PC-9 (cell line): ENCODE data around the gene JCHAIN. TPM values are rescaled to one million over a fixed set of nuclear protein-coding genes. Genes with fewer than 3 reads are reported as not detected.
"Not testable (repeated sequence)": the region's sequence is repeated elsewhere in the genome, so short reads cannot be mapped to it uniquely, and the experiment has no call there.

Source experiments
- BruUV-seq: library from RNA; stranded (reverse); fragments of 400-500 nt; replicated peaks from 2 replicates; lab custom pipeline; 2021; lab: Mats Ljungman, UMichigan
- CTCF ChIA-PET: fragments of 300-600 bp; sonication (Branson Sonifier 250); formaldehyde crosslinking; loops from one replicate; lab custom pipeline; 2022; ENCODE audit warnings: antibody characterized with exemption; lab: Charles Lee
- POLR2A ChIA-PET: fragments of 300-600 bp; sonication (Branson Sonifier 250); formaldehyde crosslinking; loops from one replicate; lab custom pipeline; 2022; ENCODE audit warnings: antibody characterized with exemption; ENCODE audit not compliant: unreplicated experiment; lab: Charles Lee
- DNase-seq, 2 experiments: peaks; one replicate each; pipeline versions ENCODE4 v3.0.0 to v3.0.0-alpha.2; 2015 to 2022; ENCODE audit warnings: mixed read lengths in 1 of 2
- H2AFZ ChIP-seq: fragments of 200-600 bp; sonication (generic); 2 replicates; pipeline ENCODE4 v1.8.1; 2017; ENCODE audit warnings: antibody characterized with exemption
- H3F3A ChIP-seq: fragments of 200-600 bp; sonication (generic); 2 replicates; pipeline ENCODE4 v1.8.1; 2017; ENCODE audit warnings: antibody characterized with exemption, mild to moderate bottlenecking, low read depth; ENCODE audit not compliant: insufficient read depth
- H3K27ac ChIP-seq: fragments of 200-600 bp; sonication (generic); 2 replicates; pipeline ENCODE4 v1.6.1; 2016; ENCODE audit warnings: mixed run types
- H3K27me3 ChIP-seq: fragments of 200-600 bp; sonication (generic); 2 replicates; pipeline ENCODE4 v1.6.1; 2016; ENCODE audit warnings: low read depth, mixed run types; ENCODE audit not compliant: insufficient read depth
- H3K36me3 ChIP-seq: fragments of 200-600 bp; sonication (generic); 2 replicates; pipeline ENCODE4 v1.6.1; 2016; ENCODE audit warnings: low read depth, mixed run types
- H3K4me1 ChIP-seq: fragments of 200-600 bp; sonication (generic); replicated peaks from 2 replicates; pipeline ENCODE4 v1.6.1; 2016; ENCODE audit warnings: mixed run types; ENCODE audit not compliant: insufficient read depth
- H3K4me2 ChIP-seq: fragments of 200-600 bp; sonication (generic); 2 replicates; pipeline ENCODE4 v1.6.1; 2017; ENCODE audit warnings: mixed run types
- H3K4me3 ChIP-seq: fragments of 200-600 bp; sonication (generic); 2 replicates; pipeline ENCODE4 v1.6.1; 2016; ENCODE audit warnings: mixed run types
- H3K79me2 ChIP-seq: fragments of 200-600 bp; sonication (generic); 2 replicates; pipeline ENCODE4 v1.6.1; 2017; ENCODE audit warnings: low read depth, mixed run types
- H3K9me2 ChIP-seq: fragments of 200-600 bp; sonication (generic); 2 replicates; pipeline ENCODE4 v1.8.1; 2017; ENCODE audit warnings: mild to moderate bottlenecking; ENCODE audit not compliant: insufficient read depth
- H3K9me3 ChIP-seq: fragments of 200-600 bp; sonication (generic); 2 replicates; pipeline ENCODE4 v1.8.1; 2016; ENCODE audit warnings: low read depth; ENCODE audit not compliant: insufficient read depth
- H4K20me1 ChIP-seq: fragments of 200-600 bp; sonication (generic); 2 replicates; pipeline ENCODE4 v1.8.1; 2017; ENCODE audit not compliant: insufficient read depth
- EZH2 ChIP-seq: fragments of 200-600 bp; sonication (generic); IDR thresholded peaks from 2 replicates; pipeline ENCODE4 v1.8.0; 2017; ENCODE audit warnings: antibody characterized with exemption, low read depth
- intact Hi-C: fragments of 100-400 bp; cut with micrococcal nuclease; formaldehyde crosslinking; loops from one replicate; pipeline ENCODE4 v1.10.0; 2022; ENCODE audit not compliant: unreplicated experiment
- total RNA-seq: library from RNA; stranded (reverse); gene quantifications from 2 replicates; pipeline ENCODE4 v1.2.3, GENCODE V29; 2021
- TF ChIP-seq, protein P1 (sequence below): fragments of 200-600 bp; sonication (generic); conservative IDR thresholded peaks from 2 replicates; pipeline ENCODE4 v1.6.1; 2017; ENCODE audit warnings: mixed run types, antibody characterized with exemption, mild to moderate bottlenecking, moderate library complexity

Gene JCHAIN
- total RNA-seq, 1 experiment from 2014 or later, result not detected

DNA sequence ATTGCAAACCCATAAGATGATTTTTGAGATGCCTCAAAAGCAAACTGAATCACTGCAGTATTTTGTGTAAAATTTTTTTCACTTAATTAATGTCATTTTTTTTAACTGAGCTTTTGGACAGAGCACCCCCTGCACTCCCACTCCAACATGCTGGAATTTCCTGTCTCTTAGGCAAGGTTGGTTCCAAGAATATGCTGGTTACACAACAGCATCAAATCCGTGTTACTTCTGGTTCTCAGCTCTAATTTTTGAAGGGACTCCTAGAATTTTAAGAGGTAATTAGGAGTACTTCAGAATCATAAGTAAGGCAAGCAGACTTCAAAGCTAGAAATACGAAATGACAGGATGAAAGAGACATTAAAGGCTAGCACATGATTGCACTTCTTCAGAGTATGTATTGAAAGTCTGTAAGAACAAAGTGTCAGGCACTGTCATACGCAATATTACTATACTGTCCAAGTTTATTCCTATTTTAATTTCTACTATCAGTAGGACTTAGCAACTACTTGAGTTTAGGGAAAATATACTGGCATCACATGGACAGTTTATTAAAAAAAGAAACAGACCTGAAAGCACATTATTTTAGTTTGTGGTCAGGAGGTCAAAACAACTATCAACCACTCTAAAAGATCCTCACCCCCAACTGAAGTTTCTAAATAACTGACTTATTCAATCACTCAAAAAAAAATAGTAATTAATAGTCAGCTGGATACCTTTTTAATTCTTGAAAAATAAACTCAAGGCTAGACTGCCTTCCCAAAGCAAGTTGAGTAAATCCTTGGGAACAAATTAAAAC is 1.6 kb upstream of the JCHAIN start:
- Histone ChIP-seq H3K4me3 (no peak overlapping the region), H3K9me3 (no peaks in the 10 kb centered on the region), H3K27me3 (no peaks in the 10 kb centered on the region), H2AFZ (no peak overlapping the region), H3K4me2 (no peak overlapping the region), H3K9me2 (no peaks in the 10 kb centered on the region), H3F3A (no peaks in the 10 kb centered on the region), H3K27ac (no peak overlapping the region), H3K4me1 (no peaks in the 10 kb centered on the region), H3K79me2 (no peaks in the 10 kb centered on the region), H4K20me1 (no peaks in the 10 kb centered on the region), H3K36me3 (no peaks in the 10 kb centered on the region)
- intact Hi-C loops, result no loop called here
- ChIA-PET POLR2A (no interaction called here), CTCF (interaction anchor here (0.6 kb wide), 1 partner anchor 543 kb away, joined by 3 read pairs; no protein-coding TSS in a partner anchor)
- no peak for DNase-seq
- BruUV-seq, result no TSS peak
- TF ChIP-seq, protein P1, sequence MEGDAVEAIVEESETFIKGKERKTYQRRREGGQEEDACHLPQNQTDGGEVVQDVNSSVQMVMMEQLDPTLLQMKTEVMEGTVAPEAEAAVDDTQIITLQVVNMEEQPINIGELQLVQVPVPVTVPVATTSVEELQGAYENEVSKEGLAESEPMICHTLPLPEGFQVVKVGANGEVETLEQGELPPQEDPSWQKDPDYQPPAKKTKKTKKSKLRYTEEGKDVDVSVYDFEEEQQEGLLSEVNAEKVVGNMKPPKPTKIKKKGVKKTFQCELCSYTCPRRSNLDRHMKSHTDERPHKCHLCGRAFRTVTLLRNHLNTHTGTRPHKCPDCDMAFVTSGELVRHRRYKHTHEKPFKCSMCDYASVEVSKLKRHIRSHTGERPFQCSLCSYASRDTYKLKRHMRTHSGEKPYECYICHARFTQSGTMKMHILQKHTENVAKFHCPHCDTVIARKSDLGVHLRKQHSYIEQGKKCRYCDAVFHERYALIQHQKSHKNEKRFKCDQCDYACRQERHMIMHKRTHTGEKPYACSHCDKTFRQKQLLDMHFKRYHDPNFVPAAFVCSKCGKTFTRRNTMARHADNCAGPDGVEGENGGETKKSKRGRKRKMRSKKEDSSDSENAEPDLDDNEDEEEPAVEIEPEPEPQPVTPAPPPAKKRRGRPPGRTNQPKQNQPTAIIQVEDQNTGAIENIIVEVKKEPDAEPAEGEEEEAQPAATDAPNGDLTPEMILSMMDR, result no peak
- TF ChIP-seq EZH2, result no peak

DNA sequence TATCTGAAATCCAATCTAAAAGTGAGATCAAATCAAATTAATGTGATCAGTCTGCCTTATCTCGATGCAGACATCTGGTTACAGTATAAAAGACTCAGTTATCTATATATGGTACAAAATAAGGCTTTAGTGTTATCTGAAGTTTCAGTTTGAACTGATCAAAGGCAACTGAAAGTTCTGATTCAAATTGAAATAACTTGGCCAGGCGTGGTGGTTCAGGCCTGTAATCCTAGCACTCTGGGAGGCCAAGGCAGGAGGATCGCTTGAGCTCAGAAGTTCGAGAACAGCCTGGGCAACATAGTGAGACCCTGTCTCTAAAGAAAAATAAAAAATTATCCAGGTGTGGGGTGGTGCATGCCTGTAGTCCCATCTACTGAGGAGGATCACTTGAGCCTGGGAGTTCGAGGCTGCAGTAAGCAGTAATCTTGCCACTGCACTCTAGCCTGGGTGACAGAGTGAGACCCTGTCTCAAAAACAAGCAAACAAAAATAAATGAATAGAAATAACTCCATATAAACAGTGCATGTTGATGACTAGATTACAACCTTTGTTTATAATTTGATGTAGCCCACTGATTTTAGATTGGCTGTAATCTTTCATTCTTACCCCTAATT is 4.9 kb downstream of the JCHAIN start:
- H3K27ac ChIP-seq, H3K4me1 ChIP-seq, H2AFZ ChIP-seq, H4K20me1 ChIP-seq, H3K9me2 ChIP-seq, DNase-seq, H3K79me2 ChIP-seq, POLR2A ChIA-PET, H3K4me2 ChIP-seq, intact Hi-C loops, H3K36me3 ChIP-seq, CTCF ChIA-PET, H3K27me3 ChIP-seq, H3K9me3 ChIP-seq, H3K4me3 ChIP-seq, H3F3A ChIP-seq, BruUV-seq: not testable (repeated sequence)

DNA sequence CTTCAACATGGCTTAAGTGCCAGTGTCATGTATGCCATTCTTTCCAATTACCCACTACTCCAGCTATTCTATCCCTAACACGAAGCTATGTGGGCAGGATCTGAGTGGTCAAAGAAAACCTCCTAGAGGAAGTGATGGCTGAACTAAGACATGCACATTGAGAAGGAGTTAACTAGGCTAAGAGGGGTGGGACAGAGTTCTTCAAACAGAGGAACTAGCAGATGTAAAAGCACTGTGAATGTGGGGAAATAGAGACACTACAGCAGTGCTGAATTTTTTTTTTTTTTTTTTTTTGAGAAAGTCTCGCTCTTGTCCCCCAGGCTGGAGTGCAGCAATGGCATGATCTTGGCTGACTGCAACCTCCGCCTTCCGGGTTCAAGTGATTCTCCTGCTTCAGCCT is 6.2 kb downstream of the JCHAIN start:
- Histone ChIP-seq H2AFZ (no peak overlapping the region), H3K4me1 (no peaks in the 10 kb centered on the region), H3K36me3 (no peaks in the 10 kb centered on the region), H3K9me2 (no peaks in the 10 kb centered on the region), H3K27me3 (no peaks in the 10 kb centered on the region), H4K20me1 (no peaks in the 10 kb centered on the region), H3F3A (no peaks in the 10 kb centered on the region), H3K27ac (no peak overlapping the region), H3K4me3 (no peak overlapping the region), H3K9me3 (no peaks in the 10 kb centered on the region), H3K4me2 (no peak overlapping the region), H3K79me2 (no peaks in the 10 kb centered on the region)
- BruUV-seq, result no TSS peak
- TF ChIP-seq, protein P1, result no peak
- no peak for TF ChIP-seq EZH2
- POLR2A ChIA-PET, result no interaction called here
- intact Hi-C loops, result no loop called here
- CTCF ChIA-PET, result no interaction called here
- DNase-seq, result no peak
